GM21723 (cell line): ENCODE results near the gene DPYD.

Experiments
- ATAC-seq: cut with Tn5 transposase; IDR thresholded peaks from one replicate; pipeline ENCODE4 v1.9.1; 2021; ENCODE audit warnings: mild to moderate bottlenecking, moderate library complexity; ENCODE audit not compliant: unreplicated experiment

Gene DPYD

GRCh38 chr1:97920832-97921571 lies at the start of gene DPYD:
DPYD (minus strand) TSS chr1:97921034; CDS start chr1:97920922, 112 bp downstream.
- ATAC-seq: peak; percentile 92

GRCh38 chr1:97960470-97960869 lies 39.6 kb upstream of the DPYD start:
- no peak for ATAC-seq

DNA sequence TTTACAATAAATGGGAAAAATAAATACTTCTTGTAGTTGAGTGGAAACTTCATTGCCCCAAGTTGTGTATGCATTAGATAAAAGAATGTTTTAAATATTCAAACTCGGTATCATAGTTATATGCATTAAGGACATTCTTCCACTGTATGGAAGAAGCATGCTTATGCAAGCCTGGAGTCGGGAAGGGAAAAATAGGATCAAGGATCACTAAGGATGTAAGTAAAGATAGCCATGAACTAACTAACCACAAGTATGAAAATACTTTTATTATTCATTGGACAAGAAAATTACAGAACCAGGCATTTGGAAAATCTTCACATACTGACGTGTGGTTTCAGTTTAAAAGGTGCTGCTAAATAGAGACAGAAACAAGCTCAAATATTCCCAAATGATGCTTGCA lies 26.9 kb upstream of the DPYD start:
- ATAC-seq: no peak

DNA sequence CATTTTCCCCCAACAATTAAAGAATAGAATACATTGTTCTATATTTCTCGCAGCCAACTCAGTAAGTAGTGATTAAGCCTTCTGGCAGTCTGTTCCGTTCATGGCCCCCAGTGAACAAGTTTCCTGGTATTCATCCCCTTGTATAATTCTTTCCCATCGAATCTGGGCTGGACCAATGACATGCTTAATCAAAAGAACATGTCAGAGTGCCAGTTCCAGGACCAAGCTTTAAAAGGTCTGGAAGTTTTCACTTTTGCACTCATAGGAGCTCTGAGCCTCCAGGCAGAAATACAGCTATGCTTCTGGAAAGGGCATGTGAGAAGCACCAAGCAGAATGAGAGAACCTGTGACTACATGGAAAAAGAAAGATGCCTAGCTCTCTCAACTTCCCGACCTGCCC lies 22.5 kb upstream of the DPYD start:
- ATAC-seq: no peak

- ATAC-seq: no peak
Observed at GRCh38 chr1:97942161-97943123, 21.6 kb upstream of the DPYD start.

DNA sequence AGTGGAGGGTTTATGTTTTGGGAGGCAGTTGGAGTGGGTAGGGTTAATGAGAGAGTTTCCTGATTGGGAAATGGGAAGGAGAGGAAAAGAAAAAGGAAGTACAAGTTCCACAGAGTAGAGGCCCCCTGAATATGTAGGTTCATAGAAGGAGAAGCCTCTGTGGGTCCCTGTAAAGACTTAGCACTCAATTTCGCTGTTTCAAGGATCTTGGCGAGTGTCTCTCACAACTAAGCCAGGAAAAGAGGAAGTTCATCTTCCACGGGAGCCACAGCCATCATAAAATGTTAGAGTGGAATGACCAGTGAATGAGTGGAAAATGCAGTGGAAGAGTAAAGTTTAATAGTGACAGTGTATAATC lies 17.4 kb upstream of the DPYD start:
- no peak for ATAC-seq

DNA sequence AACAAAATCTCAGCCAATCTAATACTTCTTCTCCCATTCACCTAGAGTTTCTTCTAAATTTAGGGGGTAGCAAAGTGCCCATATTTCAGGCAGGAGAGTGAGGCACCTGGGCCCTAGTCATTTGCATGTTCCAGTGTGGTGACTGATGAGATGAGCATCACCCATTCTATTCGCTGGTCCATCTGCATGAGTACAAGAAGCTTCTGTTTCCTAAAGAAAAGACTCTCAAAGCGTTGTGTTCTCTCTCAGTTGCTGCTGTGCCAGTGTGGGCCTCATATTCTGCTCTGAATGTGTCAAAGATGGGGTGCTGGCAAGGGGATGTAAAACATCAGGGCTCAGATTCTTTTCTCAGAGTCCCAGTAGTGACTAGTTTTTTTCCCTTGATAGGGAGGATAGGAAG lies 16.1 kb upstream of the DPYD start:
- ATAC-seq: no peak

- no peak for ATAC-seq
Observed at GRCh38 chr1:97934491-97934890, 13.7 kb upstream of the DPYD start.

GRCh38 chr1:97929874-97930851 lies 9.3 kb upstream of the DPYD start:
- no peak for ATAC-seq

GRCh38 chr1:97926017-97926708 lies 5.3 kb upstream of the DPYD start:
- ATAC-seq: no peak

- ATAC-seq: no peak
Observed at GRCh38 chr1:97925151-97925550, 4.3 kb upstream of the DPYD start.

GRCh38 chr1:97923811-97924210 lies 3.0 kb upstream of the DPYD start:
- no peak for ATAC-seq

- peak; percentile 37 for ATAC-seq
Observed at GRCh38 chr1:97920276-97920831, 480 bp downstream of the DPYD start.

GRCh38 chr1:97919585-97920261 lies 1.1 kb downstream of the DPYD start:
- no peak for ATAC-seq

GRCh38 chr1:97918961-97919360 lies 1.9 kb downstream of the DPYD start:
- ATAC-seq: no peak

DNA sequence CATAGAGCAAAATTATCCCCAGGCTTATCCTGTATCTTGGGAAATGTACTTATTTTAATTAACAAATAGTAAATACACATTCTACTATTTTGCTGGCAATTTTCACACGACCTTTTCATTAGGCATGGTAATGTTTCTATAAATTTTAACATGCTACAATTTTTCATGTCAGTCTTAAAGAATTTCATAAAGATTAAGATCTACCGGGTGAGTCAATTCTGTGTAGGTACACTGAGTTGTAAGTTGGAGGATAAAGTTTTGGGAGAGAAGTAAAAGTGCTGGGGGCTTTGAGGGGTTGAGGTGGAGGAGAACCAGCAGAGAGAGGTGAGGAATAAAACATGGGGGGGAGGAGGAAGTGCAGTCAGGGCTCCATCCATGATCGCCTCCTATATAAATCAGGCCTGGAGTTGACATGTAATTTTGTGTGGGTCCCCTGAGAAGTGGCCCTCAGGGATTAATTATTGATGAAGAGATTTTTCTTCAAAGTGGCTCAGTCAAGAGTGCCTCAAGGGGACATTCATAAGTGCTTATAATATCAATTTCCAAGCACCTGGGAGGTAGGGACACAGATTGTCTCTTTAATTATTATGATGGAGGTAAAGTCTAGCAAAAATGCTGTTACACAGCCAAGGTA lies 7.2 kb downstream of the DPYD start:
- no peak for ATAC-seq

DNA sequence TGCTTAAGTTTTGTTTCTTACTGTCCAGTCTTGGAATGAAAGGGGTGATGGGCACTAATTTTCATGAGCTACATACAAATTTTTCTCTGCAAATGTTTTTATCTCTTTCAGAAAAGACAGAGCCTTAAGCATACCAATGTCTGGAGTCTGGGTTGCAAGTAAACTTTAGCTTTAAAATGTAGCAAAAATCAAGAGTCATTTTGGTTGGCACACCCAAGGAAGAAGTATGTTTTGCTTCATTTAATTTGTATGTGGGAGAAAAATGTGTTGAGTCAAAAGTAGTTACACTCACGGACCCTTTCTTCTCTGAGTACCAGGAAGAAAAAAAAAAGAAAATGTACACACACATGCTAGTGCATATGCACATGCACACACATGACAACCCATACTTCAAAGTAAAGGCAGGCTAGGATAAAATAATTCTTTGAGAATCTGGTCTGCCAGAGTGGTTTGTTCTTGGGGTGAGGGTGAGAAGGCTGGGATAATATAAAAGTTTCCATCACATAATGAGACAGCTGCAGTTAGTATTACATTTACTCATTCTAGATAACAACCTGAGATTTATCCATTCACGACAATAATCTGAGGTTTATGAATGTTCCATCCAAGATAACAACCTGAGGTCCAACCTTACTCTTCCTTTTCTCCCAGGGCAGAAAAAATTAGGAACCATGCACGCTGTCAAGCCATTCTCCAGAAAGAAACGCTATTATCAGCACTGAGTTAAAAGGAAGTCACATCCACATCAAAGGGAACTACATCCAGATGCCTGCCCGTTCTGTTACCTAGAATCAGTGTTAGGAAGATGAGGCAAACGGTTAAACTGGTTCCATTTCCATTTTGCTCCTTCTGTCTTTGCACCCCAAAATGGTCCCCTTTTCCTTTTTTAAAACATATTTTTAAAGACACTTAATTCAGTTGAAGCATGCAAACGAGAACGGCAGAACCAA lies 9.3 kb downstream of the DPYD start:
- no peak for ATAC-seq

- no peak for ATAC-seq
Observed at GRCh38 chr1:97909266-97909665, 11.6 kb downstream of the DPYD start.
